Measurements from ENCODE around the gene ADM.

ADM gene

DNA sequence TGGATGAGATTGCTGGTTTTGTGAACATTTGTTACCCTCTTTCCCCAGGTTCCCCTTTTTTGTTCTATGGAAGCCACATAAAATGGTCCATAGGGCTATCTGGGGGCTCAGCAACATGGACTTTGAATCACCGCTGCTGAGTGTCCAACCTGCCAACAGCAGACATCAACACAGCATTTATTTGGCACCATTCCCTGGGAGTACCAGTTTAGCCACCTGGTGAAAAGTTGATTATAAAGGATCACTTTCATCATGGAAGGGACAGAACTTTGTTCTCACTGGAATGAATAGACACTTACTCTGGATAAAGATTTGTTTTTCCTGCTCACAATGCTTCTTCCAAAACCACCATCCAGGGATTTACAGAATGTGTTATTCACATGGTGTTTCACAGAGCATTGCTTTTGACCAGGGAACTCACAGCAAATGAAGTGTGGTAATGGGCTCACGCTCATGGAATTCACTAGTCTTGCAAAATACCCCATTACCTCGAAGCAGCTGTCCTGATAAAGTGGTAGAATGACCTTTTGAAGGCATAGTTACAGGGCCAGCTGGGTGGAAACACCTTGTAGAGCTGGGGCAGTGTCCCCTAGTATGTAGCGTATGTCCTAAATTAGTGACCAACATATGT is 43.9 kb downstream of the ADM start:
- DNase-seq (ENCODE audit: low spot score) = no peak

DNA sequence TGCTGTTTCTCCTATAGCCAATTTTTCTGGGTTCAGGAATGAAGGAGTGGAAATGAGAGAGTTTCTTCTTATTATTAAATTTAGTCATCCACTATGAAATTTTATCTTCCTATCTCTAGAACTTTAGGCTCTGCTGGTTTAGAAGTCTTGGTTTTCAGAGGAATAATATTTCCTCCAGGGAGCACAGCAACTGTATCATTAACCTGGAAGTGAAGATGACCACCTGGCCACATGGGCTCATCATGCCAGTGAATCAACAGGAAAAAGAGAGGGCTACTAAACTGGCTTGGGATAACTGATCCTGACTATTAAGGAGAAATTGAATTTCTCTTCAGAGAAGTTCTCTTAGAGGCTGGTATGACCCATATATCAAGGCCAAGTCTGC is 44.4 kb downstream of the ADM start:
- TF ChIP-seq, protein P1, sequence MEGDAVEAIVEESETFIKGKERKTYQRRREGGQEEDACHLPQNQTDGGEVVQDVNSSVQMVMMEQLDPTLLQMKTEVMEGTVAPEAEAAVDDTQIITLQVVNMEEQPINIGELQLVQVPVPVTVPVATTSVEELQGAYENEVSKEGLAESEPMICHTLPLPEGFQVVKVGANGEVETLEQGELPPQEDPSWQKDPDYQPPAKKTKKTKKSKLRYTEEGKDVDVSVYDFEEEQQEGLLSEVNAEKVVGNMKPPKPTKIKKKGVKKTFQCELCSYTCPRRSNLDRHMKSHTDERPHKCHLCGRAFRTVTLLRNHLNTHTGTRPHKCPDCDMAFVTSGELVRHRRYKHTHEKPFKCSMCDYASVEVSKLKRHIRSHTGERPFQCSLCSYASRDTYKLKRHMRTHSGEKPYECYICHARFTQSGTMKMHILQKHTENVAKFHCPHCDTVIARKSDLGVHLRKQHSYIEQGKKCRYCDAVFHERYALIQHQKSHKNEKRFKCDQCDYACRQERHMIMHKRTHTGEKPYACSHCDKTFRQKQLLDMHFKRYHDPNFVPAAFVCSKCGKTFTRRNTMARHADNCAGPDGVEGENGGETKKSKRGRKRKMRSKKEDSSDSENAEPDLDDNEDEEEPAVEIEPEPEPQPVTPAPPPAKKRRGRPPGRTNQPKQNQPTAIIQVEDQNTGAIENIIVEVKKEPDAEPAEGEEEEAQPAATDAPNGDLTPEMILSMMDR (IDR thresholded peaks at IDR 0.05; ENCODE audit: extremely low read depth, missing control alignments) = no peak
- no peak for DNase-seq (ENCODE audit: low spot score)

More for the DNA sequence above, 43.9 kb downstream of the ADM start:
- TF ChIP-seq, protein P1 (IDR thresholded peaks at IDR 0.05; ENCODE audit: extremely low read depth, missing control alignments) = no peak

DNA sequence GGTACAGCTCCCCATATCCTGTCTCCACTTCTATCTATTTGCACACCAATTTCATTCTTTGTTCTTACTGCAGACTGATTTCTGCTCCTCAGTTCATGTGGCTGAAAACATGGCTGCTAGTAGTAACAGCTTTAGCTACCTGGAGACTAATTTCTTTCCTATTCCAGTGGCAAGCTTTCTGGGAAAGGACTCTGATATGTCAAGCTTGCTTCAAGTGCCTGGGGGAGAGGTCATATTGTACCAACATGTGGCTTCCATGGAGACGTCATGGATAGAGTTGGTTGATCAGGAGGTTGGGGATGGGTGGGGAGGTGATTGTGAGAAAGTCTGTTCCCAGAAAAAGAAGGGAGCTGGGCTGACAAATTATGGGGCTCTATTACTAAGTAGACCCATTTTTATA is 44.9 kb downstream of the ADM start:
- TF ChIP-seq, protein P1 (IDR thresholded peaks at IDR 0.05; ENCODE audit: extremely low read depth, missing control alignments) = no peak
- DNase-seq (ENCODE audit: low spot score) = no peak

DNA sequence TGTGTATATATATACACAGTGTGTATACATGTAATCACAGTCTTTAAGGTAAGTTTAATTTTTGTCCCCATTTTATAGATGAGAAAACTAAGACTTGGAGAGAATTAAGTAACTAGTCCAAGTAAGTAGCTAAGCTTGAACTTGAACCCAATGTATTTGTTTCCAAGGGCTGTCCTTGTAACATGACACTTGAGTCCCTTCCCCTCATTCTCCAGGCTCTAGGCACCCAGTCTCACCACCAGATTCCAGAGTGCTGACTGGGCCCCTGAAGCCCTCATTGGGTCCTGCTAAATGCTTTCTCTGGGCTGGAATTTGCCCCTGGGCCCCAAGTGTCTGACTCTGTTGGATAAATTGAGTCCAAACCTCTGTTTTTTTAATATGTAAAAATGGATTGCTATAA is 45.5 kb downstream of the ADM start:
- TF ChIP-seq, protein P1 (IDR thresholded peaks at IDR 0.05; ENCODE audit: extremely low read depth, missing control alignments) = no peak
- DNase-seq (ENCODE audit: low spot score) = no peak

DNA sequence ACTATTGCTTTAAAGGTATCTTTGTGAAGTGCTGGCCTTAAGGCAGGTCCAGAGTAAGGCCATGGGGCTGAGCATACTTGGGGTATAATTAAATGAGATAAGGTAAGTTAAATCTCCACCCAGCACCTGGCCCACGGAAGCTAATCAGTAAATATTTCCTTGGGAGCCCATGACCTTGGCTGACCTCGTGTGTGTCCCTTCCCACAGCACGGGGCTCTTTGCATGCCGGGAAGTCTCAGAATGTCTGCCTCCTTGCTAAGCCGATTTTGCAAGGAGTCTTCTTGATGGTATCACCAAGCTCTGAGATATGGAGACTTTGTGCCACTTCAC is 46.5 kb downstream of the ADM start:
- TF ChIP-seq, protein P1 (IDR thresholded peaks at IDR 0.05; ENCODE audit: extremely low read depth, missing control alignments) = no peak
- no peak for DNase-seq (ENCODE audit: low spot score)

DNA sequence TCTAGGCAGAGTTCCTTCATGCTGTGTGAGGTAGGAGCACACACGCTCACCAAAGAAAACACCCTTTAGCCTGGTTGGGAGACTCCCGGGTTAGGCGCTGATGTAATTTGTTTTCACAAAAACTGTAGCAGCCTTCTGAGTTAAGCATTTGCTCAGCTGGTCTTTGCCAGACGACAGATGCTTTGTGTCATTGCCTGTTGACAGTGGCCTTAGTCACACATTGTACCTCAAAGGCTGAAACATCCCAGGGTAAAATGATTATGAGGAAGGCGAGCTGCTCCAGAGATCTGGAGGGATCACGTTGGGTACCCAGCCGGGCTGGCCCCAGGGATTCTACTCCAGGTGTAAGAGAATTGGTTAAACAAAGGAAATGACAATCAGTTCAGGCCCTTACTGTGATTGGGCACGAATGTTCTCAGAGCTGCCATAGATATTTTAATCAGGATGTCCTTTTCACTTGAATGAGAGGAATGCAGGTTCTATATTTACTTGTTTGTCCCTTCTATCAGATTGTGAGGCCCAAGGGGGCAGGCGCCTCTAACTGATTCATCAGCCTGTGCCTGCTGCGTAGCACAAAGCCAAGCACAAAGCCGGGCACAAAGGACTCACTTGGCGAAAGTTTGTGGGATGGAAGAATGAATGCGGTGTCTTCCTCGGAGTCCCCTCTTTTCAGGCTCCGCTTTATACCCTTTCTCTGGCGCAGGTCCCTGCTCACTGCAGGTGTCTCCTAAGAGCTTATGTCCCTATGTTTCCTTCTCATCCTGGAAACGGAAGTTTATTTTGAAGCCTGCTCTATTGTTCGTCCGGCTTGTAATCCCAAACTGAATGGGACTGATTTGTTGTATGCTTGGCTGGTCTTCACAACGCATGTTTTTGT is 47.1 kb downstream of the ADM start:
- DNase-seq (ENCODE audit: low spot score) = no peak
- TF ChIP-seq, protein P1 (IDR thresholded peaks at IDR 0.05; ENCODE audit: extremely low read depth, missing control alignments) = no peak

DNA sequence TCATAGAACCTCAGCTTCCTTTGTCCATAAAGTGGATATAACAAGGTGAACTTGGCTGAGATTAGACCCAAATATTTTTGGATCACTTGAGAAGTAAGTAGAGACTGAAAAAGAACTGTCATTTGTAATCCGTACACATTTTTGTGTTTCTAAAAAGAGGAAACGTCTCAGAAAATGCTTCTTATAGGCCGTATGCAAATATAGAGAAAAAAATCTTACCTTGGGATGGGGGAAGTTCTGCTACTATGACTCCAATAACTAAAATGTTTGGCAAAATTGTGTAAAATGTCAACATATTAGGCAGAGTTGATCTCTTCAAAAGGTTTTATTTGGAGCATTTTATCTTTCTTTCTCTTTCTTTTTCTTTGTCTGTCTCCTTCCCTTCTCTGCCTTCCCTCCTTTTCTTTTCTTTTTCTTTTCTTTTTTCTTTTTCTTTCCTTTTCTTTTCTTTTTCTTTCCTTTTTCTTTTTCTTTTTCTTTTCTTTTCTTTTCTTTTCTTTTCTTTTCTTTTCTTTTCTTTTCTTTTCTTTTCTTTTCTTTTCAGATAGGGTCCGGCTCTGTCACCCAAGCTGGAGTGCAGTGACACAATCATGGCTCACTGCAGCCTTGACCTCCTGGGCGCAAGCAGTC is 48.2 kb downstream of the ADM start:
- TF ChIP-seq, protein P1 (IDR thresholded peaks at IDR 0.05; ENCODE audit: extremely low read depth, missing control alignments) = no peak

More for the DNA sequence above, 48.2 kb downstream of the ADM start:
- no peak for DNase-seq (ENCODE audit: low spot score)

All from GM20000 (cell line).